Suppressor macrophage treated with lipopolysaccharide for 4 hours (primary cell): ENCODE data around the gene DNAJC5.

ENCODE experiments used
- DNase-seq: peaks from one replicate; pipeline ENCODE4 v3.0.0-alpha.2; 2020

DNAJC5 gene

DNA sequence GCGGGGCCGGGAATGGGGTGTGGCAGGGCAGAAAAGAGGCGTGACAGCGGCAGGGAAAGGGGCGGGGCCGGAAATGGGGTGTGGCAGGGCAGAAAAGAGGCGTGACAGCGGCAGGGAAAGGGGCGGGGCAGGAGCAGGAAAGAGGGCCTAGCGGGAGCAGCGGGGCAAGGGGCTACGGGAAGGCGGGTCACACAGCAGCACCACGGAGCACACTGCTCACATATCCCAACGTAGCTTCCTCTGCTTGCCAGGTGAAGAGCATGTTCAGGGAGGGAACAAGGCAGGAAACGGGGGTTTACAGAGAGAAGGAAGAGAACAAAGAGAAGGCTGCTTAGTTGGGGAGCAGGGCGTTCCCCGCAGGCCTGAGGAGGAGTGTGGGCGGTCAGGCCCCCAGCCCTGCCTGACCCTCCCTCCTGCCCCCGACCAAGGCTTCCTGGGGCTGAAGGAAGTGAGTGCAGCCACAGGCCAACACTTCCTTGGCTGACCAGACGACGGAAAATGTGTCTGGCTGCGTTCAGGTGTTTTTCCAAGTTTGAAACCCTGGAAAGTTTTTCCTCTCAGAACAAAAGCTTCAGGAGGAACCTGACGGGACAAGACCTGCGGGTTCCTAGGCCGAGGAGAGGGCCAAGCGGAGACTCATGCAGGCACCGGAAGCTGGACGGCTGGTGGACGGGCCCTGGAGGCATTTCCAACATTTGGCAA lies 47.5 kb downstream of the DNAJC5 start:
- peak; percentile 54 for DNase-seq

GRCh38 chr20:63942969-63943807 lies 48.3 kb downstream of the DNAJC5 start:
- no peak for DNase-seq

- DNase-seq = no peak
These were observed 48.8 kb downstream of the DNAJC5 start for GRCh38 chr20:63943808-63944077.

DNA sequence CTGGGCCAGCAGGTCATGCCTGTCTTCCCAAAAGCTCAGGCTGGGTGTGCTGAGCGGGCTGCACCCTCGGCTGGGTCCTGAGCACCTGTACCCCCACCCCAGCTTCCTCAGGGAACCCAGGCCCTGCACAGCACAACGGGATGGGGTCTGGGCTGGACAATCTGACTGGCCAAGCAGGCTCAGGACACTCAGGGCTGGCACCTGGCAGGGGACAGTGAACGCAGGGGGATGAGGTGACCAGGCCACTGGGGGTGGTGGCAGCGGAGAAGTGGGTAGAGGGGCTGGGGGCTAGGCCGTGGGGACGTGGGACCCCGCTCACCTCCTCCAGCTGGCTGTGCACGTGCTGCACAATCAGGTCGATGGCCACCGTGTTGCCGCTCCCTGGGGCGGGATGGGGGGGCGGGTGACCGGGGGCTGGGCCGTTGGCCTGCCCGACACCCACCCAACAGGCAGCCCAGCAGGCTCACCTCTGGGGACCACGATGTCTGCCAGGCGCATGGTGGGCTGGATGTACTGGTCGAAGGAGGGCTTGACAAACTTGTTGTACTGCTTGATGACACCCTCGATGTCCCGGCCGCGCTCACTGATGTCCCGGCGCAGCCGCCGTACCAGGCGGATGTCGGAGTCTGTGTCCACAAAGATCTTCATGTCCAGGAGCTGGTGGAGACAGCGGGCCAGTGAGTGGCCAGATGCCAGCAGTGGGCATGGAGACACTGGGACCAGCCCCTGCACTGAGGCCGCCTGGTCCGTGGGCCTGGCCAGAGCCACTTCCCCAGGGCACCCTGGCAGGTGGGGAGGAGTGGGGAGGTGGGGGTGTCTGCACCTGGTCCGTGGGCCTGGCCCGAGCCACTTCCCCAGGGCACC lies 49.4 kb downstream of the DNAJC5 start:
- DNase-seq = no peak

DNA sequence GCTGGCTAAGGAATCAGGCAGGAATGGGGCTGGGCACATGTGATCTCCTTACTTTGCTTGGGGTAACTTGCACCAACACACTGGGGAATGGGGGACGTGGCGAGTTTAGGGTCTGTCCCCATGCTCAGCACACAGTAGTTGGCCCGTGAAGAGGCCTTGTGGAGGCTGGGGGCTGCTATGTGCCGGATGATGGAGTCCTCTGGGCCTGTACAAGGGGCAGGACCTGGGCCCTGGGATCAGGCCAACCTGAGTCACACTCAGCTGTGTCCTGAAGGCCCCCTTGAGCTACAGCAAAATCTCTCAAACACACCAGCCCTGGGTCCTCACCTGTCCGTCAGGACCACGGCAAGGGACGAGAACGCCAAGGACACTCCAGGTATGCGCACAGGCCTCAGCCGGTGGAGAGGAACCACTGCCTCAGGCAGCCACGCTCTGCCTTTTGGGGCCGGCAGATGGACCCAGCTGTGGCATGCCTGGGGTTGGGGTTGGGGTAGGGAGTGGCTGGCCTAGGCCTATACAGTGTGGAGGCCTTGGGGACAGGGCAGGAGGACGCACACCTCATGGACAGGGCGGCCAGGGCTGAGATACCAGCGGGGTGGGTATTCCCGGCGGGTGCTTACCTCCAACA lies 50.2 kb downstream of the DNAJC5 start:
- DNase-seq = no peak

DNA sequence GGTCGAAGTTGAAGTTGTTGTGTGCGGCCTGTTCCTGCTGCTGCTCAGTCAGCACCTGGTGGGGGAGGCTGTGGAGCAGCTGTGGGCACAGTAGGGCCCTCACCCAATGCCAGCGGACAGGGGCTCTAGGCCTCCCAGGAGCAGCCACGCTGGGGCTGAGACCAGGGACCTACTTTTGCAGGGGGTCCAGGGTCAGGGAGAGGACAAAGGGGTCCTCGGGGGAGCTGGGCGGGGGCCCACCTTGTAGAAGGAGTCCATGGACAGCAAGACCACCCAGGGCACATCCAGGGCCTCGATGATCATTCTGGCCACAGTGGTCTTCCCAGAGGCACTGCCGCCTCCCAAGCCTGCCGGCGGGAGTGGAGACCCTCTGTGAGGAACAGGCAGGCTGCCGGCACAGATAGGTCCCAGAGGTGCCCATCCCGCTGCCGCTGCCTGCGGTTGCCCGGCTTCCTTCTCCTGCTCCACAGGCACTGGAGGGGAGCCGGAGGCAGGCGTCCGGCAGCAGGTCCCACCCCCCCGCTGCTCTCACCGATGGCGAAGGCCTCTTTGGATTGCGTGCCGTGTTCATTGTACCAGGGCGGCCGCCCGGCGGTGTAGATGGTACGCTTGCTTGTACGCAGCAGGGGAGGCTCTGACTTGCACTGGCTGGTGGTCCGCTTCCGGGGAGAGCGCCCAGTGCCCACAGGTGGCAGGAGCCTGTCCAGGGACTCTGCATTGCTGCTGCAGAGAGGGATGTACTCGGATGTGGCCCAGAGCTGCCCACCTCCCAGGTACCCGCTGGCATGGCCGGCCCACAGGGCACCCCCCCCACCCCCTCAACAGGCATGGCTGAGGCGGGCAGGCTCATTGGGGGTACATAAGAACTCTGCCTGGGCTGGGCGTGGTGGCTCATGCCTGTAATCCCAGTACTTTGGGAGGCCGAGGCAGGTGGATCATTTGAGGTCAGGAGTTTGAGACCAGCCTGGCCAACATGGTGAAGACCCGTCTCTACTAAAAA lies 51.3 kb downstream of the DNAJC5 start:
- no peak for DNase-seq

DNA sequence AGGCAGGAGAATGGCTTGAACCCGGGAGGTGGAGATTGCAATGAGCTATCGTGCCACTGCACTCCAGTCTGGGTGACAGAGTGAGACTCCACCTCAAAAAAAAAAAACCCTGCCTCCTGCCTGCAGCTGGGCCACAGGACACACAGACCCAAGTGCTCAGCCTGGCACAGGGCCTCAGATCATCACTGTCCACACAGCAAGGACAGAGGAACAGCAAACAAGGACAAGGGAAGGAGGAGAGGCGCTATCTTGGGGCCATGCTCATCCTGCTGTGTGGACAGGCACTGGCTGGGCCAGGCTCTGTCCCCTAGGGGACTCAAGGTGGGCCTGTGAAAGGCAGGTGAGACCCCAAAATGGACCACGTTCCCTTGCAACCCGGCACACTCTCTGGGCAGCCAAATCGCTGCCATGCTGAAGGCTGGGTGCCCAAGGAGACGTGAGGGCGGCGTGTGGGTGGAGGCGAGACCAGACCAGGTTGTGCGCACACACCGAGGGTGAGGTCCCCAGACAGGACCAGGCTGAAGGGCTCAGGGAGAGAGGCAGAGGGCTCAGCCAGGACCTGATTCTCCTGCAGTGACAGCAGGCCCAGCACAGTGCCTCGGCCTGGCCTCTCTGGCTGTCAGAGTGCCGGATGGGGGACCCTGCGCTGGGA lies 52.2 kb downstream of the DNAJC5 start:
- no peak for DNase-seq

GRCh38 chr20:63947638-63948456 lies 52.9 kb downstream of the DNAJC5 start:
- DNase-seq = no peak

- no peak for DNase-seq
These were observed 55.9 kb downstream of the DNAJC5 start for GRCh38 chr20:63950701-63951397.

- DNase-seq = no peak
These were observed 56.7 kb downstream of the DNAJC5 start for GRCh38 chr20:63951398-63952209.

DNA sequence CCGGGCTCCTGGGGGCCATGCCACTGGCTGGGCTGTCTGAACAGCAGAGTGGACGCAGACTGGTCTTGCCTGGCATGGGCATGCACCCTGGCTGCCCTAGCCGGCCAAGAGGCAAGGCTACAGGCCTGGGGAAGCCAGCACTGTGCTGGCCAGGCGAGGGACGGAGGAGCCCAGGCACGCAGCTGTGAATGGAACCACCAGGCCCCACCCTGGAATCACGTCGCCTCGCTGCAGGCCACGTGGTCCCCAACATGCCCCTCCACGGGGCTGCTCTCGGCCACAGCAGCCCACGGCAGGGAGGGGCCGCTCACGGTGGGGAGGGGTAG lies 57.2 kb downstream of the DNAJC5 start:
- DNase-seq = no peak

- DNase-seq = no peak
These were observed 57.8 kb downstream of the DNAJC5 start for GRCh38 chr20:63952769-63953168.

- no peak for DNase-seq
These were observed 59.0 kb downstream of the DNAJC5 start for GRCh38 chr20:63953764-63954429.

DNA sequence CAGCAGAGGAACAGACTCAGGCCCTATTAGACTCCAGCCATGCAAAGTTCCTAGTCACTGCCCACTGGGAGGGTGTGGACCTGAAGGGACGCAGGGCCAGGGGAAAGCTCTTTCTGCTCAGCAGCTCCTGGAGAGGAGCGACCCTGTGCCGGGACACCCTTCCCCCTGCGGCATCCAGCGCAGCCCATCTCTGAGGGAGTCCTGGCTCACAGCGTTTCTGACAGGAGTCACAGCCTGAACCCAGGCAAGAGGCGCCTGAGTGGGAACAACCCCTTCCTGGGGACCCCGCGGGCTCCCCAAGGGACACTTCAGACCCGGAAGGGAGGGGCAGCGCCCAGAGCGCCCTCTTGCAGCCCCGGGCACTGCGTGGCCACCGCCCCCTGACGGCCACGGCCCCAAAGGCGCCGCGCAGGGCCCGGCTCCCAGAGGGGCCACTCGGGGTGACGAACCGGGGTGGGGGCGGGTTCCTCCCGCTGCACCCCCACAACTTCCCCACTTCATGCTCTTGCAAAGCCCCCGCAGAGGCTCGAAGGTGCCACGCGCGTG lies 60.4 kb downstream of the DNAJC5 start:
- DNase-seq = peak; percentile 49

GRCh38 chr20:63955827-63956663 lies 61.1 kb downstream of the DNAJC5 start, which contains the start of gene UCKL1:
UCKL1 (minus strand) TSS chr20:63956416; CDS start chr20:63956372, 44 bp downstream.
- DNase-seq = peak; percentile 92

GRCh38 chr20:63956664-63957003 lies 61.7 kb downstream of the DNAJC5 start:
- no peak for DNase-seq
